BLaER1 (cell line): ENCODE measurements around the gene TBC1D5.

Source experiments
- H3K27ac ChIP-seq: shearing (Covaris generic); formaldehyde crosslinking; 2 replicates; pipeline ENCODE4 v1.8.1; 2022
- H3K27me3 ChIP-seq: shearing (Covaris generic); formaldehyde crosslinking; 2 replicates; pipeline ENCODE4 v1.8.1; 2022
- H3K36me3 ChIP-seq: shearing (Covaris generic); formaldehyde crosslinking; 2 replicates; pipeline ENCODE4 v1.8.1; 2022
- H3K4me1 ChIP-seq: shearing (Covaris generic); formaldehyde crosslinking; 2 replicates; pipeline ENCODE4 v1.8.1; 2022
- H3K4me2 ChIP-seq: shearing (Covaris generic); formaldehyde crosslinking; 2 replicates; pipeline ENCODE4 v1.8.1; 2022
- H3K4me3 ChIP-seq: shearing (Covaris generic); formaldehyde crosslinking; 2 replicates; pipeline ENCODE4 v1.8.1; 2022
- H3K9ac ChIP-seq: shearing (Covaris generic); formaldehyde crosslinking; 2 replicates; pipeline ENCODE4 v1.8.1; 2022
- H3K9me3 ChIP-seq: shearing (Covaris generic); formaldehyde crosslinking; 2 replicates; pipeline ENCODE4 v1.8.1; 2022
- H4K20me1 ChIP-seq: shearing (Covaris generic); formaldehyde crosslinking; 2 replicates; pipeline ENCODE4 v1.8.1; 2022
- Cebpa-rat ChIP-seq: shearing (Covaris generic); IDR thresholded peaks from 2 replicates; pipeline ENCODE4 v1.8.1; 2022

Gene TBC1D5

DNA sequence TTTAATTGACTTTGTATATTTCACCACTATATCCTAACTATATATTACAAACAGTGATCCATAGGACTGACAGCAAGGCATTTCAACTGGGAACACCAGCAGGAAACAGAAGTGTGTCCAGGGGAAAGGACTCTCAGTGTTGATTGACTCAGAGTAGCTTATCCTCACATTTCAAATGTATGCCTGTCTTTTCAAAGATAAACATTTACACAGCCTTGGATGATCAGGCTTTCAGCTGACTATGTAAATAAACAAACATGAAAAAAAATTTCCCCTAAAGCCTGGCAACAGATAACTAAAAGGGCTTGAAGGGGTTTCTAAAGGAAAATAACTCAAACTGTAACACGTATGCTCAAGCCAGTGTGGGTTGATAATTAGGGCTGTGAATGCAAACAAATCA lies 321.8 kb downstream of the TBC1D5 start:
- Histone ChIP-seq H3K27me3 (no peaks in the 10 kb centered on the region), H3K4me2 (no peak overlapping the region), H3K27ac (no peak overlapping the region), H3K4me3 (no peak overlapping the region), H3K36me3 (no peaks in the 10 kb centered on the region), H3K9ac (no peak overlapping the region), H3K4me1 (no peaks in the 10 kb centered on the region), H4K20me1 (no peaks in the 10 kb centered on the region), H3K9me3 (no peaks in the 10 kb centered on the region)
- TF ChIP-seq Cebpa-rat: no peak

DNA sequence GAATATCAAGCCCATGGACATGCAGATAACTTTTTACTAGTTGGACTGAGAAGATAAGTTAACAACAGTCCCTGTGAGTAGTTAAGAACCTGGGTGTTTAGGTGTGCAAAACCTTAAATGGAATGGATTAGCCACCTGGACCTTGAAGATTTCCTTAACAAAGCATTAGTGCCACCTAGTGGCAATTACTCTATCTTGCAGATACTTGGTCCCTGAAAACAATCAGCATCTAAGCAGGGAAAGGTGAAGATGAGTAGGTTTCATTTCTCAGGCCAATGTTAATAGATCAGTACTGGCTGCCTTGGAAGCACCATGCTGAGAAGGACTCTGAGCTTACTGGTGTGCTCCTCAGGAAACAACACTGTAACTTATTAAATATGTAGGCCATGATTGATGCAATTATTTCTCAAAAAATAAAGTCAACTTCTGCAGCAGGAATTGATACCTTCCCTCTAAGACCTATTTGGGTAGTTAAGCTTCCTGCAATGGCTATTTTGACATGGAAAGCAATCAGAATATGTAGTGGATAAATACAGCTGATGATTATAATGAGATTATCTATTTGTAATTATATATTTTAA lies 329.4 kb downstream of the TBC1D5 start:
- Histone ChIP-seq H3K4me1 (no peaks in the 10 kb centered on the region), H3K27me3 (no peaks in the 10 kb centered on the region), H3K27ac (no peak overlapping the region), H3K4me2 (no peak overlapping the region), H3K36me3 (no peaks in the 10 kb centered on the region), H3K4me3 (no peak overlapping the region), H4K20me1 (no peaks in the 10 kb centered on the region), H3K9me3 (no peaks in the 10 kb centered on the region), H3K9ac (no peak overlapping the region)
- no peak for TF ChIP-seq Cebpa-rat

DNA sequence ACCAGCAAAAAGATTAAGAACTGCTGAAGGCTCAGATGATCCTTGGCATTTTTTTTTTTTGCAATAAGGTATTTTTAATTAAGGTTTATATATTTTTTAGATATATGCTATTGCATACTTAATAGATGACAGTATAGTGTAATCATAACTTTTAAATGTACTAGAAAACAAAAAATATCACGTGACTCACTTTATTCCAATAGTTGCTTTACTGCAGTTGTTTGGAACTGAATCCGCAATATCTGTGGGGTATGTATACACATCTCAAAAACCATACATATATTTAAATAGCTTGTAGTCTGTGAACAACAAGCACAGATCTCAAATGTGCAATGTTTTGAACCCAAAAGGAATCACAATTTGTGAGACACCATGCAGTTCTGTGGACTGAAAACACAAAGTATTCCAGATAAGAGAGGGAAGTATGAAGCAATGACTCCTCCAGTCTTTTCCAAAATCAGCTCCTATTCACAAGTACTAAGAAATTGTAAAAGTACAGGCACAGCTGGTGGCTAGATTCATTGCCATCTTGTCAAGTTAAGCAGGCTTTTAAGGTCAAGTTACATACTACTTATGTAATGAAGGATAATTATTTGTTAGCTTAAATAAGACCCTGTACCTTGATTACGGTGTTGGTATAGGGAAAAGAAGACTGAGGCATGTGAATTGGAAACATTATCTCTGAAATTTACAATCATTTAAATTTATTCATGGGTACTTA lies 331.1 kb downstream of the TBC1D5 start:
- Histone ChIP-seq H3K27ac (no peak overlapping the region), H3K4me1 (no peaks in the 10 kb centered on the region), H3K9ac (no peak overlapping the region), H3K36me3 (no peaks in the 10 kb centered on the region), H3K4me2 (no peak overlapping the region), H4K20me1 (no peaks in the 10 kb centered on the region), H3K4me3 (no peak overlapping the region), H3K9me3 (no peaks in the 10 kb centered on the region), H3K27me3 (no peaks in the 10 kb centered on the region)
- TF ChIP-seq Cebpa-rat: no peak

DNA sequence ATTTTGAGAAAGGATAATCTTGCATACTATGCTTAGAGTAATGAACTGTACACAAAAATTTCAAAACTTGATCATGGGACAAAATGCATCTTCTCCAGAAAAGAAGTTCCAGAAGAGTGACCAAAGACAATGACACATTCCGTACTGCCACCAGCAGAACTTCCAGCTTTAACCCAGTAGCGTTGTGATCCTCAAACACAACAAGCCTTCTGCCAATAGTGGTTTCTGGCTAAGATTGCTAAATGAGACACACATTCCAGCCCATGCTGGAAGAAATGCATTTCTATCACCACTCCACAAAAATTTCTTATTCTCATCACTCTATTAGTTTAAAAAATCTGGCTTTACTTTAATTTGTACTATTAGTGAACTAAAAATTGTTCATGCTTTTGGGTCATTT lies 334.9 kb downstream of the TBC1D5 start:
- Histone ChIP-seq H3K36me3 (0 out of 2 replicates have a peak, but pooled peaks cover 6% of the 10 kb centered on the region), H3K9me3 (no peaks in the 10 kb centered on the region), H3K4me2 (no peak overlapping the region), H3K27me3 (no peaks in the 10 kb centered on the region), H3K9ac (no peak overlapping the region), H3K4me1 (no peaks in the 10 kb centered on the region), H4K20me1 (no peaks in the 10 kb centered on the region), H3K4me3 (no peak overlapping the region), H3K27ac (no peak overlapping the region)
- no peak for TF ChIP-seq Cebpa-rat

DNA sequence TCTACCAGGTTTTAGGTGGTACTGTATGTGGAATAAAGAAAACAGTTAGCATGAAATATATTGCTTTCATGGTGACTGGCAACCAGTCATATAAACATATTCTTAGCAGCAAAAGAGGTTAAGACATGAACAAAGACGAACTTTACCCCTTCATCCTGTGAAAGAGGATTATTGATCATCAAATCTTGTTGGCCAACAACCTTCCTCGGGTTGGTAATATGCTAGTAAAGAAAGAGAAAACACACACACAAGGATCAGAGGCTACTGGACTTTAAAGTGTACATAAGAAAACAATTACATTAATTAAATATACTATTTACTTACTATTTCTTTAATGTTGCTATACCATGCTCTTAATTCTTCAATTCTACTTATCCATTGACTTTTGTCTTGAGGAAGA lies 337.9 kb downstream of the TBC1D5 start:
- peaks cover 19% of the 10 kb centered on the region for H3K36me3 ChIP-seq
- no peak overlapping the region for H3K9ac ChIP-seq
- H3K27me3 ChIP-seq: no peaks in the 10 kb centered on the region
- H3K4me3 ChIP-seq: no peak overlapping the region
- H3K27ac ChIP-seq: no peak overlapping the region
- H3K9me3 ChIP-seq: no peaks in the 10 kb centered on the region
- no peak for TF ChIP-seq Cebpa-rat
- no peaks in the 10 kb centered on the region for H3K4me1 ChIP-seq
- no peak overlapping the region for H3K4me2 ChIP-seq
- H4K20me1 ChIP-seq: no peaks in the 10 kb centered on the region

DNA sequence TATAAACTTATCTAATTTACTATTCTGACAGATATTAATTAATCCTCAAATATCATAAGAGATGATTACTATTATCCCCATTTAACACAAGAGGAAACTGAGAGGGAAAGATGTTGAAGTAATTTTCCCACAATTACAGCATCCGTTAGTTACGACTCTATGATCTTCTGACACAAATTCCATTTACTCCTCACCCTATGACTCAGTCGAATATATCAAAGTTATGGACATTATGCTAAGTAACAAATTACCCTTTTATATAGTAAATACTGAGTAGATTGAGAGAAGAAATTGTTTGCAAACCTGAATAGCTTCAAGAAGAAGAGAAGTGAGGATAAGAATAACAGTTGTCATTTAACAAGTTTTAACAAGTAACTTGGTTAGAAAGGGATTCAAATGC lies 340.0 kb downstream of the TBC1D5 start:
- no peak overlapping the region for H3K9ac ChIP-seq
- no peaks in the 10 kb centered on the region for H3K27me3 ChIP-seq
- no peak overlapping the region for H3K4me3 ChIP-seq
- no peaks in the 10 kb centered on the region for H3K9me3 ChIP-seq
- TF ChIP-seq Cebpa-rat: no peak
- no peaks in the 10 kb centered on the region for H4K20me1 ChIP-seq
- H3K27ac ChIP-seq: no peak overlapping the region
- H3K4me1 ChIP-seq: no peaks in the 10 kb centered on the region
- H3K4me2 ChIP-seq: no peak overlapping the region
- peaks cover 23% of the 10 kb centered on the region for H3K36me3 ChIP-seq

DNA sequence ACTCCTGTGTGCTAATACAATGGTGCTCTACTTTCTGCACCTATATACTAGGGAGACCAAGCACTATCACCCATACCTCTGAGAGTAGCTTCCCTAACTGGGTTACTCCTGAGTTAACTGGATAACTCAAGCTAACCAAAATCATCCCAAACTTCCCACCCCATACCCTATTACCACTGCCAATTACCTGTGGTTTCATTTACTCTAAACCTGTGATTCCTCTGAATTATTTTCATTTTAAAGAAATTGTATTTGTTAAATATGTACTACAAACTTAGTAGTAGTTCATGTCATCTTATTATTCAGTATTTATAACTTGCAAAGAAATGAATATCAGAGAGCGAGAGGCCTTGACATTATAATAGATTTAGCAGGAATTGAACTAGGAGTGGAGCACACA lies 340.5 kb downstream of the TBC1D5 start:
- TF ChIP-seq Cebpa-rat: no peak
- H3K27me3 ChIP-seq: no peaks in the 10 kb centered on the region
- H3K4me1 ChIP-seq: no peaks in the 10 kb centered on the region

DNA sequence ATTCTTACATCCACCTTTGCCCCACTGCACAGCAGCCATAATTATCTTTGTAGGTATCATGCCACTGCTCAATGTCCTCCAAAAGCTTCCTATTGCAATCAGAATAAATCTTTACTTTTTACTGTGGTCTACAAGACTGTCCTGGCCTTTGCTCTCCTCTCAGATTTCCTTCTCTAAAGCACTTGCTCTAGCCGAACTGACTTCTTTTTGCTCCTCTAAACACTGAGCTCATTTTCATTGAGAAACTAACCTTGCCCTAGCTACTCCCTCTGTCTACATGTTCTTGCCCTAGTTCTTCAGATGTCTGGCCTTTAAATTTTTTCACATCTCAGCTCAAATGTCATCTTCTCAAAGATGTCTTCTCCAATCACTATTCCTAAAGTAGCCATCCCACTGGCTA lies 342.8 kb downstream of the TBC1D5 start:
- no peaks in the 10 kb centered on the region for H3K27me3 ChIP-seq
- H3K9me3 ChIP-seq: no peaks in the 10 kb centered on the region
- no peak overlapping the region for H3K27ac ChIP-seq
- no peaks in the 10 kb centered on the region for H4K20me1 ChIP-seq
- no peak overlapping the region for H3K4me2 ChIP-seq
- no peak overlapping the region for H3K9ac ChIP-seq
- peaks cover 28% of the 10 kb centered on the region for H3K36me3 ChIP-seq
- H3K4me3 ChIP-seq: no peak overlapping the region
- H3K4me1 ChIP-seq: no peaks in the 10 kb centered on the region
- TF ChIP-seq Cebpa-rat: no peak

More for the DNA sequence above, 340.5 kb downstream of the TBC1D5 start:
- Histone ChIP-seq H3K9me3 (no peaks in the 10 kb centered on the region), H4K20me1 (no peaks in the 10 kb centered on the region), H3K36me3 (peaks cover 26% of the 10 kb centered on the region), H3K27ac (no peak overlapping the region), H3K4me2 (no peak overlapping the region), H3K9ac (no peak overlapping the region), H3K4me3 (no peak overlapping the region)

DNA sequence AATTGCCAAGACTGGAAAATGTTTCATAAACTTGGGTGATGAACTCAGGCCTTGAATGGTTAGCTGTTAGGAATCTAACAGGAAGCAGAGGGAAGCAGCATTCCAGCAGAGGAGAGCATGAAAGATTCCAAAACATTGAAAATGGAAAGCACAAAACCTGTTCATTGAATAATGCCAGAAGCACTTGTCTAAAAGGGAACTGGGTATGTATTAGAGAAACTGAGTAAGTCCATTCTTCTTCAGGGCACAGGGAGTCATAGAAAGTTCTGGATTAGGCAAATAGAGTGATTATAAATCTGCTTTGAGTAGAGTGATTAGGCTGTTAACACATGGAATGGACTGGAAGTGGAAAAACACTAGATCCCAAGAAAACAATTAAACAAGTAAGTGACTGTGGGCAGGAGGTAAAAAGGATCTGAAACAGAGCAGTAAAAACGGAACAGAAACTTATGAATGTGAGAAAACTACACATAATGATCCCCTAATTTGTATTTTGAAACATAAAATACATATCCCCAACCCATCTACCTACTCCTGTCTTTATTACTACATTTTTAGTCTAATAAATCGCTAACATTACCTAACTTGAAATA lies 343.4 kb downstream of the TBC1D5 start:
- H3K4me2 ChIP-seq: no peak overlapping the region
- no peak overlapping the region for H3K4me3 ChIP-seq
- H3K36me3 ChIP-seq: peaks cover 22% of the 10 kb centered on the region
- H3K27me3 ChIP-seq: no peaks in the 10 kb centered on the region
- no peak overlapping the region for H3K9ac ChIP-seq
- no peaks in the 10 kb centered on the region for H3K4me1 ChIP-seq
- H3K27ac ChIP-seq: no peak overlapping the region
- H3K9me3 ChIP-seq: no peaks in the 10 kb centered on the region
- H4K20me1 ChIP-seq: no peaks in the 10 kb centered on the region
- no peak for TF ChIP-seq Cebpa-rat

DNA sequence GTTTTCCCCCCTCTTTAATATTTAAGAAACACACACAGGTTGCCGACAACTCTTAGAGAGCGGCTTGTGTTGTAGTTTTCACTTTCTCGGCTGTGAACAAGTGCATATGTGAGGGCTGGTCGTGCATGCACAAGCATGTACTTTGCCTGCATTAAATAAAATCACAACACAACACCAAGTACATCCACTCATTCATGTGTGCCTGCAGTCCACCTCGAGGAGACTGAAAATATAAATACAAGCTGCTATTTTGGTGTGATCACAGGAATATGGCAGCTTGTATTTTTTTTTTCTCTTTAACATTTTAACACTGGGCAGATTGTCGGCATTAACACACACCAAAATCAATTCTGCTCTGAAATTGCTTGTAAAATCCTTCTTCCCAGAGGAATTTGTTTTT lies 346.4 kb downstream of the TBC1D5 start:
- H3K27ac ChIP-seq: no peak overlapping the region

More for the DNA sequence above, 346.4 kb downstream of the TBC1D5 start:
- TF ChIP-seq Cebpa-rat: no peak
- Histone ChIP-seq H3K4me2 (no peak overlapping the region), H3K36me3 (peaks cover 30% of the 10 kb centered on the region), H3K4me1 (no peaks in the 10 kb centered on the region), H3K4me3 (no peak overlapping the region), H3K27me3 (no peaks in the 10 kb centered on the region), H3K9ac (no peak overlapping the region), H4K20me1 (no peaks in the 10 kb centered on the region), H3K9me3 (peaks cover 12% of the 10 kb centered on the region)
